Neural progenitor cell (in vitro differentiated cells): ENCODE measurements around the gene HMX1. TPM values are rescaled to one million over a fixed set of nuclear protein-coding genes. Genes with fewer than 3 reads are reported as not detected.

Experiments
- DNase-seq: peaks from one replicate; pipeline ENCODE4 v3.0.0-alpha.2; 2016; ENCODE audit warnings: low spot score
- H2AFZ ChIP-seq: fragments of 200-600 bp; sonication (generic); replicated peaks from 2 replicates; pipeline ENCODE4 v1.6.1; 2016; ENCODE audit warnings: antibody characterized with exemption
- H3F3A ChIP-seq: fragments of 200-600 bp; sonication (generic); 2 replicates; pipeline ENCODE4 v1.6.1; 2016; ENCODE audit warnings: antibody characterized with exemption, low read depth
- H3K27ac ChIP-seq: fragments of 200-600 bp; sonication (generic); 2 replicates; pipeline ENCODE4 v1.5.1; 2016; ENCODE audit warnings: mild to moderate bottlenecking
- H3K27me3 ChIP-seq: fragments of 200-600 bp; sonication (generic); 2 replicates; pipeline ENCODE4 v1.6.1; 2016; ENCODE audit warnings: mild to moderate bottlenecking, moderate library complexity
- H3K36me3 ChIP-seq: fragments of 200-600 bp; sonication (generic); 2 replicates; pipeline ENCODE4 v1.5.1; 2016
- H3K4me1 ChIP-seq: fragments of 200-600 bp; sonication (generic); 2 replicates; pipeline ENCODE4 v1.6.1; 2016; ENCODE audit warnings: mixed run types
- H3K4me2 ChIP-seq: fragments of 200-600 bp; sonication (generic); 2 replicates; pipeline ENCODE4 v1.6.1; 2016
- H3K4me3 ChIP-seq: fragments of 200-600 bp; sonication (generic); 2 replicates; pipeline ENCODE4 v1.5.1; 2016
- H3K79me2 ChIP-seq: fragments of 200-600 bp; sonication (generic); 2 replicates; pipeline ENCODE4 v1.6.1; 2016; ENCODE audit warnings: low read depth
- H3K9ac ChIP-seq: fragments of 200-600 bp; sonication (generic); 2 replicates; pipeline ENCODE4 v1.6.1; 2016
- H3K9me3 ChIP-seq: fragments of 200-600 bp; sonication (generic); 2 replicates; pipeline ENCODE4 v1.5.1; 2016; ENCODE audit warnings: low read depth
- H4K20me1 ChIP-seq: fragments of 200-600 bp; sonication (generic); 2 replicates; pipeline ENCODE4 v1.6.1; 2016; ENCODE audit warnings: low read depth
- H3K27ac Mint-ChIP-seq: 3 replicates; pipeline ENCODE4 v1.8.0; 2021; ENCODE audit warnings: mixed read lengths
- H3K27me3 Mint-ChIP-seq: 2 replicates; pipeline ENCODE4 v1.8.0; 2022; ENCODE audit warnings: low read depth, mild to moderate bottlenecking, inconsistent platforms, moderate library complexity, mixed read lengths; ENCODE audit not compliant: insufficient read depth
- H3K36me3 Mint-ChIP-seq: 3 replicates; pipeline ENCODE4 v1.8.0; 2021; ENCODE audit warnings: mixed read lengths
- H3K4me1 Mint-ChIP-seq: 3 replicates; pipeline ENCODE4 v1.8.0; 2021; ENCODE audit warnings: mixed read lengths
- H3K4me3 Mint-ChIP-seq: 3 replicates; pipeline ENCODE4 v1.8.0; 2021; ENCODE audit warnings: mild to moderate bottlenecking, moderate library complexity, mixed read lengths
- H3K9me3 Mint-ChIP-seq: 3 replicates; pipeline ENCODE4 v1.8.0; 2020; ENCODE audit warnings: mixed read lengths
- EZH2 ChIP-seq: fragments of 200-600 bp; sonication (generic); IDR thresholded peaks from 2 replicates; pipeline ENCODE4 v1.6.1; 2017; ENCODE audit warnings: antibody characterized with exemption, mild to moderate bottlenecking, moderate library complexity
- EZH2phosphoT487 ChIP-seq: fragments of 200-600 bp; sonication (generic); IDR thresholded peaks from 2 replicates; pipeline ENCODE4 v1.6.1; 2017; ENCODE audit warnings: antibody characterized with exemption
- total RNA-seq: library from RNA; depleted of rRNA; stranded (reverse); fragments of >200 nt; gene quantifications from 2 replicates; pipeline ENCODE4 v1.2.3, GENCODE V29; 2015; ENCODE audit warnings: low replicate concordance
- TF ChIP-seq, protein P1 (sequence below): fragments of 200-600 bp; sonication (generic); IDR thresholded peaks from 2 replicates; pipeline ENCODE4 v1.5.1; 2017; ENCODE audit warnings: antibody characterized with exemption, mild to moderate bottlenecking

HMX1 gene
- total RNA-seq, 1 donor from 2014 or later, result not detected

DNA sequence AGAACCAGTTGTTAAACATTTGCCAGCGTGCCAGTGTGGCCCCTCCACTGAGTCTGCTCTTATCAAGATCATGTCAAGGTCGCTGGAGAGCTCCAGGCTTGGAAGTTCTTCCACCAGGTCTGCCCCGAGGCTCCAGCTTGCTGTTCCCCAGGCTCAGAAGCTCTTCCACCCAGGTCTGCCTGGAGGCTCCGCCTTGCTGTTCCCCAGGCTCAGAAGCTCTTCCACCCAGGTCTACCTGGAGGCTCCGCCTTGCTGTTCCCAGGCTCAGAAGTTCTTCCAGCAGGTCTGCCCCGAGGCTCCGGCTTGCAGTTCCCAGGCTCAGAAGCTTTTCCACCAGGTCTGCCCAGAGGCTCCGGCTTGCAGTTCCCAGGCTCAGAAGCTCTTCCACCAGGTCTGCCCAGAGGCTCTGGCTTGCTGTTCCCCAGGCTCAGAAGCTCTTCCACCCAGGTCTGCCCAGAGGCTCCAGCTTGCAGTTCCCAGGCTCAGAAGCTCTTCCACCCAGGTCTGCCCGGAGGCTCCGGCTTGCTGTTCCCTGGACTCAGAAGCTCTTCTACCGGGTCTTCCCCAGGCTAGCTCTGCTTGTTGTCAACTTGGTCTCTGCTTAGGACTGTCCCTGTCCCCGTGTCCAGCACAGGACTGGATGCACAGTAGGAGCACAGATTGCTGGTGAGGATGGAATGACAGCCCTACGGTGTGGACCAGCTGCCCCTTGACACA lies 54.4 kb downstream of the HMX1 start:
- Mint-ChIP-seq H3K4me1 (peaks cover 3% of the 10 kb centered on the region), H3K4me3 (no peak overlapping the region), H3K9me3 (no peaks in the 10 kb centered on the region), H3K27ac (no peak overlapping the region), H3K36me3 (no peaks in the 10 kb centered on the region), H3K27me3 (peaks cover 7% of the 10 kb centered on the region)
- Histone ChIP-seq H3K79me2 (no peaks in the 10 kb centered on the region), H2AFZ (no peak overlapping the region), H3K4me1 (no peaks in the 10 kb centered on the region), H3K9me3 (no peaks in the 10 kb centered on the region), H3K27ac (no peak overlapping the region), H3K9ac (no peak overlapping the region), H3F3A (no peaks in the 10 kb centered on the region), H3K27me3 (peaks cover 9% of the 10 kb centered on the region), H3K4me3 (no peak overlapping the region), H3K36me3 (no peaks in the 10 kb centered on the region), H3K4me2 (no peak overlapping the region), H4K20me1 (no peaks in the 10 kb centered on the region)
- TF ChIP-seq, protein P1, sequence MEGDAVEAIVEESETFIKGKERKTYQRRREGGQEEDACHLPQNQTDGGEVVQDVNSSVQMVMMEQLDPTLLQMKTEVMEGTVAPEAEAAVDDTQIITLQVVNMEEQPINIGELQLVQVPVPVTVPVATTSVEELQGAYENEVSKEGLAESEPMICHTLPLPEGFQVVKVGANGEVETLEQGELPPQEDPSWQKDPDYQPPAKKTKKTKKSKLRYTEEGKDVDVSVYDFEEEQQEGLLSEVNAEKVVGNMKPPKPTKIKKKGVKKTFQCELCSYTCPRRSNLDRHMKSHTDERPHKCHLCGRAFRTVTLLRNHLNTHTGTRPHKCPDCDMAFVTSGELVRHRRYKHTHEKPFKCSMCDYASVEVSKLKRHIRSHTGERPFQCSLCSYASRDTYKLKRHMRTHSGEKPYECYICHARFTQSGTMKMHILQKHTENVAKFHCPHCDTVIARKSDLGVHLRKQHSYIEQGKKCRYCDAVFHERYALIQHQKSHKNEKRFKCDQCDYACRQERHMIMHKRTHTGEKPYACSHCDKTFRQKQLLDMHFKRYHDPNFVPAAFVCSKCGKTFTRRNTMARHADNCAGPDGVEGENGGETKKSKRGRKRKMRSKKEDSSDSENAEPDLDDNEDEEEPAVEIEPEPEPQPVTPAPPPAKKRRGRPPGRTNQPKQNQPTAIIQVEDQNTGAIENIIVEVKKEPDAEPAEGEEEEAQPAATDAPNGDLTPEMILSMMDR, result no peak
- TF ChIP-seq EZH2 (no peak), EZH2phosphoT487 (no peak)
- DNase-seq, result no peak
